GM18873 (cell line): Measurements from ENCODE around the gene PRB4.
"Not testable (repeated sequence)": the region's sequence is repeated elsewhere in the genome, so short reads cannot be mapped to it uniquely, and the experiment has no call there.

Experiments
- ATAC-seq: cut with Tn5 transposase; IDR thresholded peaks from one replicate; pipeline ENCODE4 v1.9.1; 2021; ENCODE audit warnings: mild to moderate bottlenecking, moderate library complexity, moderate number of reproducible peaks; ENCODE audit not compliant: unreplicated experiment, low FRiP score

Gene PRB4

GRCh38 chr12:11310336-11310735 lies at the start of gene PRB4:
TSS of gene PRB4 (minus strand) at chr12:11310436. CDS start at chr12:11310398, 38 bp downstream.
- ATAC-seq = no peak

GRCh38 chr12:11351736-11352135 lies 41.5 kb upstream of the PRB4 start:
- not testable (repeated sequence) for ATAC-seq

GRCh38 chr12:11348439-11348838 lies 38.2 kb upstream of the PRB4 start:
- no peak for ATAC-seq

- ATAC-seq = no peak
Observed at GRCh38 chr12:11347810-11348209, 37.6 kb upstream of the PRB4 start.

DNA sequence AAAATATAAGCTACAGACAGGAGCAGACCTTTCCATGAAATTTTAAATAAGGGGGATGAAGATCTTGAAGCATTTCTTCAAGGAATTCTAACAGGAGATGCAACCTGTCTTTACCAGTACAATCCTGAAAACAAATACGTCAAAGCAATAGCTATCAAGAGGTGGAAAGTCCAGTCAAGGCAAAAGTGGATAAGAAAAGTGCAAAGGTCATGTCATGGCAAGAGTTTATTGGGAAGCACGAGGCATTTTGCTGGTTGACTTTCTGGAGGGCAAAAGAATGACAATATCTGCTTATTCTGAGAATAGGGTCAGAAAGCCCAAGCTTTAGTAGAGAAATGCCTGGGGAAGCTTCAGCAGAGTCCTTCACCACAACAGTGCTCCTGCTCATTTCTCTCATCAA lies 34.3 kb upstream of the PRB4 start:
- no peak for ATAC-seq

DNA sequence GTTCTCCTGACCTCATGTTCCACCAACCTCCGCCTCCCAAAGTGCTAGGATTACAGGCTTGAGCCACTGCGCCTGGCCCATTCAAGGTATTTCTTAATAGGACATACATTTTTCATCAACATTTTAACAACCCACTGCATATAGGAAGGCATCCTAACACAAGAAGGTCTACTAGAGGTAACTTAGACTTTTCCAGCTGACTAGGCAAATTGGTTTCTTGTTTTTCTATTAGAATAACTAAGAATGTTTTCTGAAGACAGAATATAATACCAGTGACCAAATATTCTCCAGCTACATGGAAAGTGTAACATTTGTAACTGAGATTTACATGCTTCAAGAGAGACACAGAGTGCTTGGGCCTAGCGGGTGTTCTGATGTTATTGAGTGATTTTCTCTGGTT lies 14.2 kb upstream of the PRB4 start:
- no peak for ATAC-seq

GRCh38 chr12:11321980-11322379 lies 11.7 kb upstream of the PRB4 start:
- no peak for ATAC-seq

DNA sequence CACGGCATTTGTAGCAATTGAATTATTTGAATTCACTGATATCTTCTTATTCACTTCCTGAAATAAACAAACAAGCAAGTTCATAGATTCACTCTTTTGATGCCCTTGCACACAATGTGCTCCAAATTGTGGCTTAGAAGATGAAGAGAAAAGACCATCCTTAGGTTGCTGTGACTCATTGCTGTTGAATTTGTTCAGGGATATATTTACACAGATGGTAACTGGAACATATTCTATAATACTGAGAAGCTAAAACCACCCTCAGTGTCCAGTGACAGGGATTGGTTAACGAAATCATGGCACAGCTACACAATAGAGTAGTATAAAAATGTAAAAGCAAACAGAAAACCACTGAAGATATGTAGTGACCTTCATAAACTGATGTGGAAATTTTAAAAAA lies 3.1 kb downstream of the PRB4 start:
- ATAC-seq = no peak

GRCh38 chr12:11273449-11273848 lies 36.8 kb downstream of the PRB4 start:
- no peak for ATAC-seq

DNA sequence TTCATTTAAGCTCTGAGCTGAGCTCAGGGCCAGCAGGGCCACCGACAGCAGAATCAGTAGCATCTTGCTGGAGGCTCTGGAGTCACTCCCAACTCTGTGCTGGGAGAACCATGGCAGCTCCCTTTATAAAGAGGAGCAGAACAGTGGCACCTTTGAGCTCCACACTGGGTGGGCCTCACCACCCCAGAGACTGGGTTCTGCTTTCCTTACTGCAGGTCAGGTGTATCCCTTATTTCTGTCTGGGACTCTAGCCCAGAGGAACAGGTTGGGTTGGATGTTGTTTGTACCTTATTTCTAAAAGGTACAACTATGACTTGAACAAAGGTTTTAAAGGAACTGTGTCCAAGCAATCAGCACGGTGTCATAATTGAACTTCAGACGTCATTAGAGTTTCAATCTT lies 40.6 kb downstream of the PRB4 start, which contains the start of gene PRB3:
PRB3 (minus strand) TSS at position 101 of the 400 bp plus-strand sequence; CDS start at position 63, 38 bp downstream.
- no peak for ATAC-seq

DNA sequence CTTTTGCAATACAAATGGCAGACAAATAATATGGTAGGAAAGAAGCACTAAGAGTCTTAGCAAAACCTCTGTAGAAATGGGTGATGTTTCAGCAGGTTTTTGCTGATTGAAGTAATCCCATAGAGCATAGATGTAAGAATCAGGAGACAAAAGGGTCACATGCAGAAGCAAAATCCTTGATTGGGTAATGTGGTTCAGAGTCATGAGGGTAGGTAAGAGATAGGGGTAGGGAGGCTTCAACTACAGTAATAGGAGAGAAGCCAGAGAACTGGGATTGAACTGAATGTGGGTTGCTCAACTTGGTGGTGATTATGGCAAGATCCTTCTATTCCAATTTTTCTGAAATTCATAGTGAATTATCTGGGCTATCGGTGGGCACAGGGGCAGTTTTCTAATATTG lies 45.7 kb downstream of the PRB4 start:
- no peak for ATAC-seq
